DOHH2 (cell line): ENCODE data around the gene RAB6B.

Experiments used
- H3F3A ChIP-seq: fragments of 200-600 bp; sonication (generic), shearing (Covaris generic); 2 replicates; pipeline ENCODE4 v1.6.0; 2016; ENCODE audit warnings: antibody characterized with exemption, mild to moderate bottlenecking; ENCODE audit not compliant: control insufficient read depth, insufficient read depth
- H3K27ac ChIP-seq: fragments of 200-600 bp; sonication (generic); 2 replicates; pipeline ENCODE4 v1.5.1; 2014; ENCODE audit warnings: low read depth, mild to moderate bottlenecking, low read length, moderate library complexity
- H3K27me3 ChIP-seq: fragments of 200-600 bp; sonication (generic); 2 replicates; pipeline ENCODE4 v1.6.1; 2014; ENCODE audit warnings: mild to moderate bottlenecking, low read length, mixed read lengths; ENCODE audit not compliant: control insufficient read depth
- H3K36me3 ChIP-seq: fragments of 200-600 bp; sonication (generic); 2 replicates; pipeline ENCODE4 v1.6.1; 2014; ENCODE audit warnings: mild to moderate bottlenecking, low read length, moderate library complexity, mixed read lengths; ENCODE audit not compliant: control insufficient read depth
- H3K4me1 ChIP-seq: fragments of 200-600 bp; sonication (generic); 2 replicates; pipeline ENCODE4 v1.6.1; 2014; ENCODE audit warnings: mild to moderate bottlenecking, low read length, mixed read lengths; ENCODE audit not compliant: control insufficient read depth
- H3K4me2 ChIP-seq: fragments of 200-600 bp; sonication (generic); 2 replicates; pipeline ENCODE4 v1.6.0; 2014; ENCODE audit warnings: mild to moderate bottlenecking, low read length, moderate library complexity
- H3K4me3 ChIP-seq: fragments of 200-600 bp; sonication (generic); 2 replicates; pipeline ENCODE4 v1.5.1; 2014; ENCODE audit warnings: mild to moderate bottlenecking, low read length, mixed read lengths
- H3K79me2 ChIP-seq: fragments of 200-600 bp; sonication (generic); 2 replicates; pipeline ENCODE4 v1.6.1; 2014; ENCODE audit warnings: mild to moderate bottlenecking, low read length, mixed read lengths; ENCODE audit not compliant: control insufficient read depth
- H3K9me2 ChIP-seq: fragments of 200-600 bp; sonication (generic); replicated peaks from 2 replicates; pipeline ENCODE4 v1.6.1; 2014; ENCODE audit warnings: mild to moderate bottlenecking, low read length, mixed read lengths; ENCODE audit not compliant: control insufficient read depth
- H3K9me3 ChIP-seq: fragments of 200-600 bp; sonication (generic); 2 replicates; pipeline ENCODE4 v1.6.1; 2014; ENCODE audit warnings: antibody characterized with exemption, low read length, mixed read lengths; ENCODE audit not compliant: control insufficient read depth, insufficient read depth
- H4K20me1 ChIP-seq: fragments of 200-600 bp; sonication (generic); 2 replicates; pipeline ENCODE4 v1.6.0; 2014; ENCODE audit warnings: low read depth, mild to moderate bottlenecking, antibody characterized with exemption, low read length, moderate library complexity; ENCODE audit not compliant: control insufficient read depth, insufficient read depth
- EZH2phosphoT487 ChIP-seq: fragments of 200-600 bp; sonication (generic); IDR thresholded peaks from 2 replicates; pipeline ENCODE4 v1.6.1; 2017; ENCODE audit warnings: borderline replicate concordance, mild to moderate bottlenecking, antibody characterized with exemption, low read length, moderate library complexity, mixed read lengths
- TF ChIP-seq, protein P1 (sequence below): fragments of 200-600 bp; sonication (generic); IDR thresholded peaks from one replicate; pipeline ENCODE4 v1.5.1; 2014; ENCODE audit warnings: antibody characterized with exemption, mild to moderate bottlenecking, low read depth, low read length; ENCODE audit not compliant: poor library complexity, severe bottlenecking

The RAB6B gene

DNA sequence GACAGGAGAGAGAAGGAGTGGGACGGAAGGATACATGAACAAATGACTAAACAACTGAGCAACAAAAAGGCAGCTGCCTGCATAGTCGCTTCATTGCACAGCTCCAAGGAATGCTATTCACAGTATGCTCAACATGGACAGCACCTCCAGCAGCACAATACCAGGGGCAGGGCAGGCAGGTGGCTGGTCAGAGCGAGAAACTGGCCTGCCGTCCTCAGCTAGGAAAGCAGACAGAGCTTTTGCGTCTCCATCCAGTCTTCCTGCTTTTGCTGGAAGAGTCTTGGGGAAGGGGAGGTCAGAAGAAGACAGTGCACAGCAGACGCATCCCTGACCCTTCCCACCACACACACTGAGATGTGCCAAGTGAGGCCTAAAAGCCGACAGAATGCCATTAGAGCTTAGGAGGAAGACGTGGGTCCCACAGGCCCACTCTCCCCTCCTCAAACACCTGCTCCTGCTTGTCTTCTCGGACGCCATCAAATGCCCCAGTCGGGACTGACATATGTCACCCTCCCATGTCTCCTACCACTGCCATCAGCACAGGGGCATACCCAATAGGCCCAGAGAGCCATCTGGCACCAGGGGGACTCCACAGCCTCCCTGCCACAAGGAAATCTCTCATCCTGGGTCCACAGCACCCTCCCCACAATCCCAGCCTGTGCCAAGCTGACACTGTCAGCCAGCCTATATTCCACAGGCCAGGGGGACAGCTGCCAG lies 3.9 kb downstream of the RAB6B start:
- no peak for TF ChIP-seq EZH2phosphoT487
- TF ChIP-seq, protein P1, sequence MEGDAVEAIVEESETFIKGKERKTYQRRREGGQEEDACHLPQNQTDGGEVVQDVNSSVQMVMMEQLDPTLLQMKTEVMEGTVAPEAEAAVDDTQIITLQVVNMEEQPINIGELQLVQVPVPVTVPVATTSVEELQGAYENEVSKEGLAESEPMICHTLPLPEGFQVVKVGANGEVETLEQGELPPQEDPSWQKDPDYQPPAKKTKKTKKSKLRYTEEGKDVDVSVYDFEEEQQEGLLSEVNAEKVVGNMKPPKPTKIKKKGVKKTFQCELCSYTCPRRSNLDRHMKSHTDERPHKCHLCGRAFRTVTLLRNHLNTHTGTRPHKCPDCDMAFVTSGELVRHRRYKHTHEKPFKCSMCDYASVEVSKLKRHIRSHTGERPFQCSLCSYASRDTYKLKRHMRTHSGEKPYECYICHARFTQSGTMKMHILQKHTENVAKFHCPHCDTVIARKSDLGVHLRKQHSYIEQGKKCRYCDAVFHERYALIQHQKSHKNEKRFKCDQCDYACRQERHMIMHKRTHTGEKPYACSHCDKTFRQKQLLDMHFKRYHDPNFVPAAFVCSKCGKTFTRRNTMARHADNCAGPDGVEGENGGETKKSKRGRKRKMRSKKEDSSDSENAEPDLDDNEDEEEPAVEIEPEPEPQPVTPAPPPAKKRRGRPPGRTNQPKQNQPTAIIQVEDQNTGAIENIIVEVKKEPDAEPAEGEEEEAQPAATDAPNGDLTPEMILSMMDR = no peak
- Histone ChIP-seq H4K20me1 (no peaks in the 10 kb centered on the region), H3F3A (no peaks in the 10 kb centered on the region), H3K79me2 (no peaks in the 10 kb centered on the region), H3K4me2 (no peak overlapping the region), H3K9me2 (no peaks in the 10 kb centered on the region), H3K9me3 (no peaks in the 10 kb centered on the region), H3K27me3 (peaks cover 6% of the 10 kb centered on the region), H3K27ac (no peak overlapping the region), H3K36me3 (no peaks in the 10 kb centered on the region), H3K4me3 (no peak overlapping the region), H3K4me1 (no peaks in the 10 kb centered on the region)

DNA sequence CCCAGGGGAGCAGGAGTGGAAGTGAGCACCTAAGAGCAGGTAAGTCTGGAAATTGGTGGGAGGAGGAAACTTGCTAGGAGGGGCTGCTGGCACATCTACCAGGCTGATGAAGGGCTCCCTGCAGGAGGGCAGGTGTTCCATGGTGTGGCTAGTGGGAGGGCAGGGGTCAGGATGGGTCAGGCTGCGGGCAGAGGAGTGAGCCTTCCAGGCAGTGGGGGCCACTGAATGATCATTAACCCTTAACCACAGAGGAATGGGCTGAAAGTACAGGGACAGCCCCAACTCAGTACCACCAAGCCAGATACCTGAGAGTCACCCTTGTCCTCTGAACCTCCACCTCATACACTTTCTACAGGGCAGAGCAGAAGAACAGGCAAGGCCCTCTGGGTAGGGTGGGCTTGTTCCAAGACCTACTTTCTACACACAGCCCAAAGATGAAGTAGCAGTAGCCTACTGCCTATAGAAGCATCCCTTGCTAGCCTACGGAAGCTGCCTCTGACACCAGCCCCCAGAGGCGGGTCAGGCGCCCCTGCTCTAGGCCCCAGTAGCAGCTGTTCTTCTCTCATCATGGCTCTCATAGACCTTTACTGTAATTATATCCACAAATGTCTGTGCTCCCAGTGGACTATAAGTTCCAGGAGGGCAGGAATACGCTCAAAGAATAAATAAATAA lies 4.6 kb downstream of the RAB6B start:
- peaks cover 6% of the 10 kb centered on the region for H3K27me3 ChIP-seq
- no peak overlapping the region for H3K27ac ChIP-seq
- no peaks in the 10 kb centered on the region for H3K9me2 ChIP-seq
- TF ChIP-seq, protein P1 = no peak
- no peak for TF ChIP-seq EZH2phosphoT487
- no peak overlapping the region for H3K4me3 ChIP-seq
- H3K4me2 ChIP-seq = no peak overlapping the region
- no peaks in the 10 kb centered on the region for H3K4me1 ChIP-seq
- no peaks in the 10 kb centered on the region for H3F3A ChIP-seq
- H3K36me3 ChIP-seq = no peaks in the 10 kb centered on the region
- H3K9me3 ChIP-seq = no peaks in the 10 kb centered on the region
- no peaks in the 10 kb centered on the region for H4K20me1 ChIP-seq
- H3K79me2 ChIP-seq = no peaks in the 10 kb centered on the region

DNA sequence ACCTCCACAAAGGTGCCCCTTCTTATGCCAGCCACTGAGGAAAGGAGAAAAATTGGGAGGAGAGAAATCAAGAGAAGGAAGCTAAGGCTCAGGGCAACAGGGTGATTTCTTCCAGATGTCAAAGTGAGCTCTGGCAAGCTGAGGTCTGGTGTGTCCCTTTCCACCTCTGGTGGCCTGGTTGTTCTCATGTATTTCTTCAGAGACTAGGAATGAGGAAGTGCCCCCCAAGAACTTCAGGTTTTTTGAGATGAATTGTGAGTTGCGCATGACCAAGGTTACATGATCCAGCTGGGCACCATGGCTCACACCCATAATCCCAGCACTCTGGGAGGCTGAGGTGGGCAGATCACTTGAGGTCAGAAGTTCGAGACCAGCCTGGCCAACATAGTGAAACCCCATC lies 5.6 kb downstream of the RAB6B start:
- 0 out of 2 replicates have a peak, but pooled peaks cover 2% of the 10 kb centered on the region for H3K27me3 ChIP-seq

More for the DNA sequence above, 5.6 kb downstream of the RAB6B start:
- H3K4me3 ChIP-seq = no peak overlapping the region
- no peaks in the 10 kb centered on the region for H3K4me1 ChIP-seq
- no peak for TF ChIP-seq EZH2phosphoT487
- TF ChIP-seq, protein P1 = no peak
- no peak overlapping the region for H3K4me2 ChIP-seq
- H3K9me2 ChIP-seq = no peaks in the 10 kb centered on the region
- H3K9me3 ChIP-seq = no peaks in the 10 kb centered on the region
- H3K79me2 ChIP-seq = no peaks in the 10 kb centered on the region
- H3K36me3 ChIP-seq = no peaks in the 10 kb centered on the region
- no peaks in the 10 kb centered on the region for H3F3A ChIP-seq
- H3K27ac ChIP-seq = no peak overlapping the region
- no peaks in the 10 kb centered on the region for H4K20me1 ChIP-seq
